ENCODE data around the gene PKNOX2. TPM values are rescaled to one million over a fixed set of nuclear protein-coding genes. Genes with fewer than 3 reads are reported as not detected.

PKNOX2 gene
- total RNA-seq, 1 experiment from 2014 or later = 3.7 TPM

- TF ChIP-seq ATF3 (CRISPR knock-in tag; conservative IDR thresholded peaks at IDR 0.05) = no peak
Observed at GRCh38 chr11:125390946-125391345, 226.4 kb downstream of the PKNOX2 start (continued).

GRCh38 chr11:125393331-125393730 lies 228.8 kb downstream of the PKNOX2 start:
- Mint-ChIP-seq H3K4me1 (peaks cover 33% of the 10 kb centered on the region), H3K4me3 (no peak overlapping the region), H3K27ac (no peak overlapping the region), H3K36me3 (no peaks in the 10 kb centered on the region), H3K9me3 (no peaks in the 10 kb centered on the region), H3K27me3 (ENCODE audit: low read depth) (no peaks in the 10 kb centered on the region)
- ATAC-seq (peak; percentile 18; the same call in 1 of the 2 replicates), DNase-seq (ENCODE audit: low spot score) (no peak)
- no peak for TF ChIP-seq HMGA2 (CRISPR knock-in tag; IDR thresholded peaks at IDR 0.05)
- TF ChIP-seq KAT7 (CRISPR knock-in tag; IDR thresholded peaks at IDR 0.05; ENCODE audit: borderline replicate concordance) = no peak
- TF ChIP-seq CBFB (CRISPR knock-in tag; IDR thresholded peaks at IDR 0.05; ENCODE audit: low read depth) = no peak
- no peak for TF ChIP-seq ZNF219 (CRISPR knock-in tag; IDR thresholded peaks at IDR 0.05; ENCODE audit: borderline replicate concordance)
- no peak for TF ChIP-seq ZNF416 (CRISPR knock-in tag; IDR thresholded peaks at IDR 0.05)
- TF ChIP-seq, protein P1, sequence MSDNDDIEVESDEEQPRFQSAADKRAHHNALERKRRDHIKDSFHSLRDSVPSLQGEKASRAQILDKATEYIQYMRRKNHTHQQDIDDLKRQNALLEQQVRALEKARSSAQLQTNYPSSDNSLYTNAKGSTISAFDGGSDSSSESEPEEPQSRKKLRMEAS (CRISPR knock-in tag; IDR thresholded peaks at IDR 0.05) = no peak
- no peak for TF ChIP-seq IRF1 (CRISPR knock-in tag; IDR thresholded peaks at IDR 0.05)
- TF ChIP-seq, protein P2, sequence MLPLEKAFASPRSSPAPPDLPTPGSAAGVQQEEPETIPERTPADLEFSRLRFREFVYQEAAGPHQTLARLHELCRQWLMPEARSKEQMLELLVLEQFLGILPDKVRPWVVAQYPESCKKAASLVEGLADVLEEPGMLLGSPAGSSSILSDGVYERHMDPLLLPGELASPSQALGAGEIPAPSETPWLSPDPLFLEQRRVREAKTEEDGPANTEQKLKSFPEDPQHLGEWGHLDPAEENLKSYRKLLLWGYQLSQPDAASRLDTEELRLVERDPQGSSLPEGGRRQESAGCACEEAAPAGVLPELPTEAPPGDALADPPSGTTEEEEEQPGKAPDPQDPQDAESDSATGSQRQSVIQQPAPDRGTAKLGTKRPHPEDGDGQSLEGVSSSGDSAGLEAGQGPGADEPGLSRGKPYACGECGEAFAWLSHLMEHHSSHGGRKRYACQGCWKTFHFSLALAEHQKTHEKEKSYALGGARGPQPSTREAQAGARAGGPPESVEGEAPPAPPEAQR (CRISPR knock-in tag; IDR thresholded peaks at IDR 0.05) = no peak
- TF ChIP-seq ZNF532 (CRISPR knock-in tag; IDR thresholded peaks at IDR 0.05; ENCODE audit: borderline replicate concordance) = no peak
- no peak for TF ChIP-seq MLX (CRISPR knock-in tag; IDR thresholded peaks at IDR 0.05)
- TF ChIP-seq GTF2I (CRISPR knock-in tag; conservative IDR thresholded peaks at IDR 0.05) = no peak
- TF ChIP-seq, protein P3, sequence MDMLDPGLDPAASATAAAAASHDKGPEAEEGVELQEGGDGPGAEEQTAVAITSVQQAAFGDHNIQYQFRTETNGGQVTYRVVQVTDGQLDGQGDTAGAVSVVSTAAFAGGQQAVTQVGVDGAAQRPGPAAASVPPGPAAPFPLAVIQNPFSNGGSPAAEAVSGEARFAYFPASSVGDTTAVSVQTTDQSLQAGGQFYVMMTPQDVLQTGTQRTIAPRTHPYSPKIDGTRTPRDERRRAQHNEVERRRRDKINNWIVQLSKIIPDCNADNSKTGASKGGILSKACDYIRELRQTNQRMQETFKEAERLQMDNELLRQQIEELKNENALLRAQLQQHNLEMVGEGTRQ (CRISPR knock-in tag; IDR thresholded peaks at IDR 0.05) = no peak
- TF ChIP-seq, protein P4, sequence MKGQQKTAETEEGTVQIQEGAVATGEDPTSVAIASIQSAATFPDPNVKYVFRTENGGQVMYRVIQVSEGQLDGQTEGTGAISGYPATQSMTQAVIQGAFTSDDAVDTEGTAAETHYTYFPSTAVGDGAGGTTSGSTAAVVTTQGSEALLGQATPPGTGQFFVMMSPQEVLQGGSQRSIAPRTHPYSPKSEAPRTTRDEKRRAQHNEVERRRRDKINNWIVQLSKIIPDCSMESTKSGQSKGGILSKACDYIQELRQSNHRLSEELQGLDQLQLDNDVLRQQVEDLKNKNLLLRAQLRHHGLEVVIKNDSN (CRISPR knock-in tag; IDR thresholded peaks at IDR 0.05) = no peak
- TF ChIP-seq FOXP1 (CRISPR knock-in tag; IDR thresholded peaks at IDR 0.05; ENCODE audit: borderline replicate concordance) = no peak
- no peak for TF ChIP-seq NR3C1 (CRISPR knock-in tag; conservative IDR thresholded peaks at IDR 0.05; ENCODE audit: low read depth)
- TF ChIP-seq AR (CRISPR knock-in tag; IDR thresholded peaks at IDR 0.05) = no peak
- no peak for TF ChIP-seq MYBL2 (CRISPR knock-in tag; IDR thresholded peaks at IDR 0.05)
- TF ChIP-seq MXD4 (CRISPR knock-in tag; IDR thresholded peaks at IDR 0.05; ENCODE audit: borderline replicate concordance) = no peak
- TF ChIP-seq NFE2L1 (CRISPR knock-in tag; IDR thresholded peaks at IDR 0.05) = no peak
- no peak for TF ChIP-seq GRHL2 (CRISPR knock-in tag; IDR thresholded peaks at IDR 0.05; ENCODE audit: insufficient replicate concordance, severe bottlenecking)
- ChIA-PET CTCF (interaction anchor here (1.0 kb wide), 1 partner anchor 35 kb away, joined by 4 read pairs; no protein-coding TSS in a partner anchor), POLR2A (interaction anchor here (0.5 kb wide), 1 partner anchor 973 kb away, joined by 3 read pairs; no protein-coding TSS in a partner anchor)

Data from WTC11 (cell line).